ENCODE results near the gene TAX1BP1.

TAX1BP1 gene

GRCh38 chr7:27822245-27822644 is 82.3 kb downstream of the TAX1BP1 start:
- CTCF ChIA-PET, result interaction anchor here (1.0 kb wide), 1 partner anchor 14 kb away, joined by 3 read pairs; no protein-coding TSS in a partner anchor
- POLR2A ChIA-PET, result no interaction called here
- TF ChIP-seq, protein P1, sequence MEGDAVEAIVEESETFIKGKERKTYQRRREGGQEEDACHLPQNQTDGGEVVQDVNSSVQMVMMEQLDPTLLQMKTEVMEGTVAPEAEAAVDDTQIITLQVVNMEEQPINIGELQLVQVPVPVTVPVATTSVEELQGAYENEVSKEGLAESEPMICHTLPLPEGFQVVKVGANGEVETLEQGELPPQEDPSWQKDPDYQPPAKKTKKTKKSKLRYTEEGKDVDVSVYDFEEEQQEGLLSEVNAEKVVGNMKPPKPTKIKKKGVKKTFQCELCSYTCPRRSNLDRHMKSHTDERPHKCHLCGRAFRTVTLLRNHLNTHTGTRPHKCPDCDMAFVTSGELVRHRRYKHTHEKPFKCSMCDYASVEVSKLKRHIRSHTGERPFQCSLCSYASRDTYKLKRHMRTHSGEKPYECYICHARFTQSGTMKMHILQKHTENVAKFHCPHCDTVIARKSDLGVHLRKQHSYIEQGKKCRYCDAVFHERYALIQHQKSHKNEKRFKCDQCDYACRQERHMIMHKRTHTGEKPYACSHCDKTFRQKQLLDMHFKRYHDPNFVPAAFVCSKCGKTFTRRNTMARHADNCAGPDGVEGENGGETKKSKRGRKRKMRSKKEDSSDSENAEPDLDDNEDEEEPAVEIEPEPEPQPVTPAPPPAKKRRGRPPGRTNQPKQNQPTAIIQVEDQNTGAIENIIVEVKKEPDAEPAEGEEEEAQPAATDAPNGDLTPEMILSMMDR (IDR thresholded peaks at IDR 0.05; ENCODE audit: control extremely low read depth, extremely low read depth, low read depth, missing control alignments), result no peak

GRCh38 chr7:27825891-27826290 is 85.9 kb downstream of the TAX1BP1 start:
- DNase-seq (ENCODE audit: extremely low spot score), result no peak
- TF ChIP-seq, protein P1 (IDR thresholded peaks at IDR 0.05; ENCODE audit: control extremely low read depth, extremely low read depth, low read depth, missing control alignments), result no peak
- ChIA-PET POLR2A (no interaction called here), CTCF (interaction anchor here (0.7 to 1.9 kb wide), 3 partner anchors 10 to 103 kb away, joined by 3 to 4 read pairs (median 4); no protein-coding TSS in a partner anchor)

More at GRCh38 chr7:27822245-27822644, 82.3 kb downstream of the TAX1BP1 start:
- no peak for DNase-seq (ENCODE audit: extremely low spot score)

- ChIA-PET CTCF (interaction anchor here (1.0 to 1.9 kb wide), 2 partner anchors 9 to 51 kb away, joined by 4 read pairs; no protein-coding TSS in a partner anchor), POLR2A (no interaction called here)
- DNase-seq (ENCODE audit: extremely low spot score), result no peak
- TF ChIP-seq, protein P1 (IDR thresholded peaks at IDR 0.05; ENCODE audit: control extremely low read depth, extremely low read depth, low read depth, missing control alignments), result no peak
Observed at GRCh38 chr7:27826357-27826756, 86.4 kb downstream of the TAX1BP1 start.

- DNase-seq (ENCODE audit: extremely low spot score), result no peak
- TF ChIP-seq, protein P1 (IDR thresholded peaks at IDR 0.05; ENCODE audit: control extremely low read depth, extremely low read depth, low read depth, missing control alignments), result no peak
- ChIA-PET CTCF (no interaction called here), POLR2A (no interaction called here)
Observed at GRCh38 chr7:27834179-27834921, 94.4 kb downstream of the TAX1BP1 start.

DNA sequence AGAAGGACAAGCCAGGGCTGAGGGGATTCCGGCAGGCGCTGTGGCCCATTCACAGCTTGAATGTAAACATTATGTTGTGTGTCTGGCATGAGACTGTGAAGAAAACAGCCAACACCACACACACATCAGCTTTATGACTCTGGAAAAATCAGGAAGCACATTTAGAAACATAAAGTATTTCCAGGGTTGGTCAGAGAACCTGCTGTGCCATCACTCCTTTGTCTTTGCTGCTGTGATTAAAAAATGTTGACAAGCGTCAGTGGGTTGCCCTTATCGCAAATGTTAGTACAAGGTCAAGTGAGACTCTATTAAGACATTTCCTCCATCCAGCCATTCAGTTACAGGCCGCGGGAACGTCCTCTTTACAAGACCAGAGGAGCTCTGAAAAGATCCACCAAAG is 95.4 kb downstream of the TAX1BP1 start:
- no peak for DNase-seq (ENCODE audit: extremely low spot score)
- ChIA-PET CTCF (interaction anchor here (0.9 to 1.5 kb wide), 5 partner anchors 9 to 58 kb away, joined by 3 to 4 read pairs (median 3); no protein-coding TSS in a partner anchor), POLR2A (no interaction called here)
- TF ChIP-seq, protein P1 (IDR thresholded peaks at IDR 0.05; ENCODE audit: control extremely low read depth, extremely low read depth, low read depth, missing control alignments), result no peak

DNA sequence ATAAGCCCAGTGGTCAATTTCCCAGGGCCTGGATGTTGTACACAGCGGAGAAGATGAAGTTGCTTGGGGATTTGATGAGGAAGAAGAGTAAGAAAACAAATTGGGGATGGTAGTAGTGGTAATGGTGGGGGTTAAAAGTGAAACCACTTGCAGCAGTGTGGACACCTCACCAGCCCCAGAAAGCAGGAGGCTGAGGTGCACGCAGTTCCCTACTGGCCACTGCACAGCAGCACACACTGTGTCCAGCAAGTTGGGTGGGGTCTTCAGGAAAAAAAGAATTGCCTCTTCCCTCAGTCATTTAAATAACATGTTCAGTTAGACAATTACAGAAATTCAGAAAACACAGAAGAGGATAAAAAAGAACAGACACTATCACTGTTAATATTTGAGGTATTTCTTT is 96.6 kb downstream of the TAX1BP1 start:
- TF ChIP-seq, protein P1 (IDR thresholded peaks at IDR 0.05; ENCODE audit: control extremely low read depth, extremely low read depth, low read depth, missing control alignments), result no peak
- CTCF ChIA-PET, result interaction anchor here (0.9 to 1.5 kb wide), 4 partner anchors 11 to 57 kb away, joined by 3 read pairs; no protein-coding TSS in a partner anchor
- DNase-seq (ENCODE audit: extremely low spot score), result no peak
- POLR2A ChIA-PET, result no interaction called here

All from GM10248 (cell line).